K562 (cell line): ENCODE results near the gene KCTD6. TPM values are rescaled to one million over a fixed set of nuclear protein-coding genes. Genes with fewer than 3 reads are reported as not detected.

Source experiments
- ATAC-seq: fragments of 200-7000 bp; cut with Tn5 transposase; 3 replicates; pipeline ENCODE4 v1.9.1; 2020; ENCODE audit warnings: moderate library complexity
- BruUV-seq: library from RNA; stranded (reverse); fragments of 400-500 nt; replicated peaks from 2 replicates; lab custom pipeline; 2021; lab: Mats Ljungman, UMichigan
- CTCF ChIA-PET: fragments of 300-600 bp; formaldehyde crosslinking; extraction: SDS; loops from one replicate; lab custom pipeline; 2021; ENCODE audit warnings: low intra/inter-chr PET ratio; lab: Yijun Ruan, JAX
- POLR2A ChIA-PET: fragments of 300-600, 350-650 bp; sonication (Branson Sonifier 250); formaldehyde crosslinking; extraction: SDS; loops from one replicate; lab custom pipeline; 2021; ENCODE audit warnings: antibody characterized with exemption, inconsistent platforms; lab: Yijun Ruan, JAX
- DNase-seq, 4 experiments: peaks; one replicate each; pipeline versions ENCODE4 v3.0.0 to v3.0.0-alpha.2; 2011 to 2018; ENCODE audit warnings: low spot score in 3 of 4, mixed read lengths in 3 of 4; ENCODE audit errors: extremely low read depth in 1 of 4
- FAIRE-seq: peaks from 2 replicates; lab custom pipeline; 2011; peaks lifted over from hg19 to GRCh38; lab: Jason Lieb, UNC
- H2AFZ ChIP-seq: 2 replicates; pipeline ENCODE4 v1.6.0; 2011; ENCODE audit warnings: low read depth, low read length, control low read depth, inconsistent platforms
- H3K27ac ChIP-seq: fragments of 200-600 bp; 3 replicates; pipeline ENCODE4 v1.8.0; 2011; ENCODE audit warnings: low read depth, mild to moderate bottlenecking, control low read depth, inconsistent platforms, low read length, moderate library complexity, mixed read lengths; ENCODE audit errors: extremely low read depth
- H3K27me3 ChIP-seq, 2 experiments: fragments of 300-600 bp in 1 of 2; 2 replicates in 1 of 2; 3 replicates in 1 of 2; pipeline versions ENCODE4 v1.6.0 to v1.8.0; 2011; ENCODE audit warnings: inconsistent platforms in 2 of 2, low read length in 2 of 2, mild to moderate bottlenecking in 1 of 2, mixed read lengths in 1 of 2, moderate library complexity in 1 of 2; ENCODE audit not compliant: control insufficient read depth in 2 of 2, insufficient read depth in 2 of 2
- H3K36me3 ChIP-seq: fragments of 300-600 bp; 3 replicates; pipeline ENCODE4 v1.8.0; 2011; ENCODE audit warnings: mild to moderate bottlenecking, low read length, inconsistent platforms; ENCODE audit not compliant: control insufficient read depth, insufficient read depth
- H3K4me1 ChIP-seq, 2 experiments: fragments of 200-600 bp in 1 of 2; replicated peaks in 1 of 2; 2 replicates in 1 of 2; 3 replicates in 1 of 2; pipeline versions ENCODE4 v1.5.1 to v1.8.0; 2011; ENCODE audit warnings: inconsistent platforms in 2 of 2, low read length in 2 of 2, mild to moderate bottlenecking in 1 of 2, mixed read lengths in 1 of 2, moderate library complexity in 1 of 2; ENCODE audit not compliant: control insufficient read depth in 2 of 2, insufficient read depth in 2 of 2
- H3K4me2 ChIP-seq: 2 replicates; pipeline ENCODE4 v1.6.1; 2011; ENCODE audit warnings: low read length, control low read depth, inconsistent platforms, mixed read lengths; ENCODE audit not compliant: insufficient read depth
- H3K4me3 ChIP-seq: fragments of 200-600 bp; sonication (generic), shearing (Covaris generic); 2 replicates; pipeline ENCODE4 v1.5.1; 2016; ENCODE audit warnings: control low read depth, inconsistent platforms
- H3K79me2 ChIP-seq: fragments of 200-600 bp; 3 replicates; pipeline ENCODE4 v1.8.0; 2011; ENCODE audit warnings: low read length, inconsistent platforms; ENCODE audit not compliant: control insufficient read depth, insufficient read depth
- H3K9ac ChIP-seq, 2 experiments: 2 replicates each; pipeline versions ENCODE4 v1.6.0 to v1.6.1; 2011; ENCODE audit warnings: low read depth in 2 of 2, low read length in 2 of 2, control low read depth in 1 of 2, inconsistent platforms in 1 of 2, mild to moderate bottlenecking in 1 of 2, mixed read lengths in 1 of 2; ENCODE audit not compliant: insufficient read depth in 1 of 2
- H3K9me1 ChIP-seq: one replicate; pipeline ENCODE4 v1.6.0; 2011; ENCODE audit warnings: inconsistent platforms, mild to moderate bottlenecking, low read length, moderate library complexity; ENCODE audit not compliant: control insufficient read depth, insufficient read depth
- H3K9me3 ChIP-seq: replicated peaks from 2 replicates; pipeline ENCODE4 v1.5.1; 2011; ENCODE audit warnings: low read depth, low read length, inconsistent platforms; ENCODE audit not compliant: control insufficient read depth, insufficient read depth
- H4K20me1 ChIP-seq: replicated peaks from 2 replicates; pipeline ENCODE4 v1.6.1; 2011; ENCODE audit warnings: low read length, inconsistent platforms, mixed read lengths; ENCODE audit not compliant: control insufficient read depth, insufficient read depth
- BHLHE40 ChIP-seq: IDR thresholded peaks from 2 replicates; pipeline ENCODE4 v1.6.1; 2011; ENCODE audit warnings: low read length, improper control_type of control experiment
- E2F4 ChIP-seq: sonication (generic); formaldehyde crosslinking; IDR thresholded peaks from 2 replicates; pipeline ENCODE4 v1.8.0; 2022; ENCODE audit warnings: mild to moderate bottlenecking, low read depth, missing genetic modification reagents
- ETV5 ChIP-seq: sonication (generic); formaldehyde crosslinking; IDR thresholded peaks from 2 replicates; pipeline ENCODE4 v1.4.0; 2020; ENCODE audit warnings: low read depth, mild to moderate bottlenecking, missing genetic modification reagents
- HNRNPH1 ChIP-seq: fragments of 200-400 bp; formaldehyde crosslinking; optimal IDR thresholded peaks from 2 replicates; pipeline ENCODE3; 2017; ENCODE audit warnings: low read depth, mild to moderate bottlenecking, low read length, moderate library complexity
- HNRNPL ChIP-seq: fragments of 200-400 bp; formaldehyde crosslinking; IDR thresholded peaks from 2 replicates; pipeline ENCODE4 v1.6.1; 2017; ENCODE audit warnings: low read depth, mild to moderate bottlenecking, low read length
- MCM2 ChIP-seq: fragments of 450-650 bp; IDR thresholded peaks from 2 replicates; pipeline ENCODE4 v1.6.1; 2017; ENCODE audit warnings: low read depth, mild to moderate bottlenecking
- MEIS2 ChIP-seq: fragments of 450-650 bp; IDR thresholded peaks from 2 replicates; pipeline ENCODE4 v1.6.1; 2014; ENCODE audit warnings: mild to moderate bottlenecking; ENCODE audit not compliant: partially characterized antibody
- PBX2 ChIP-seq, 2 experiments: IDR thresholded peaks in 1 of 2; conservative IDR thresholded peaks in 1 of 2; 2 replicates each; pipeline ENCODE4 v1.6.1; 2016; ENCODE audit warnings: low read depth in 2 of 2, mild to moderate bottlenecking in 1 of 2, missing compliant biosample characterization in 1 of 2, missing genetic modification characterization in 1 of 2, moderate library complexity in 1 of 2
- PKNOX1 ChIP-seq: fragments of 450-650 bp; IDR thresholded peaks from 2 replicates; pipeline ENCODE4 v1.6.1; 2016
- RAD51 ChIP-seq: fragments of 450-650 bp; IDR thresholded peaks from 2 replicates; pipeline ENCODE4 v1.7.1; 2016; ENCODE audit warnings: low read depth, mild to moderate bottlenecking, borderline replicate concordance
- RBM34 ChIP-seq: fragments of 200-400 bp; formaldehyde crosslinking; IDR thresholded peaks from 2 replicates; pipeline ENCODE4 v1.6.1; 2018; ENCODE audit warnings: low read length, borderline replicate concordance; ENCODE audit not compliant: insufficient read depth
- SOX6 ChIP-seq: fragments of 450-650 bp; IDR thresholded peaks from 2 replicates; pipeline ENCODE4 v1.6.1; 2014; ENCODE audit warnings: mild to moderate bottlenecking
- SRSF1 ChIP-seq: fragments of 200-400 bp; formaldehyde crosslinking; IDR thresholded peaks from 2 replicates; pipeline ENCODE4 v1.6.1; 2017; ENCODE audit warnings: mild to moderate bottlenecking, low read depth, low read length, moderate library complexity
- SUPT5H ChIP-seq: fragments of 450-650 bp; IDR thresholded peaks from 2 replicates; pipeline ENCODE4 v1.6.1; 2016
- TAF9B ChIP-seq: fragments of 450-650 bp; IDR thresholded peaks from 2 replicates; pipeline ENCODE4 v1.6.1; 2018; ENCODE audit warnings: mild to moderate bottlenecking; ENCODE audit not compliant: partially characterized antibody
- ZNF184 ChIP-seq: sonication (generic); formaldehyde crosslinking; IDR thresholded peaks from 2 replicates; pipeline ENCODE4 v1.5.0; 2020; ENCODE audit warnings: missing genetic modification reagents
- ZNF253 ChIP-seq: fragments of 250-450 bp; sonication (Bioruptor Pico); conservative IDR thresholded peaks from 2 replicates; pipeline ENCODE4 v1.6.1; 2021; ENCODE audit warnings: mild to moderate bottlenecking
- ZNF282 ChIP-seq: sonication (generic); formaldehyde crosslinking; IDR thresholded peaks from 2 replicates; pipeline ENCODE4 v1.8.1; 2023; ENCODE audit warnings: missing genetic modification reagents
- ZNF431 ChIP-seq: sonication (generic); formaldehyde crosslinking; IDR thresholded peaks from 2 replicates; pipeline ENCODE4 v1.8.0; 2022; ENCODE audit warnings: mild to moderate bottlenecking, missing genetic modification reagents
- ZNF583 ChIP-seq: fragments of 250-450 bp; sonication (Bioruptor Pico); IDR thresholded peaks from 2 replicates; pipeline ENCODE4 v1.4.0; 2020
- ZZZ3 ChIP-seq: fragments of 450-650 bp; IDR thresholded peaks from 2 replicates; pipeline ENCODE4 v1.6.1; 2016; ENCODE audit warnings: antibody characterized with exemption, mild to moderate bottlenecking, moderate library complexity
- WGBS: fragments of 100-300 bp; shearing (Covaris generic); methylation state at CpG from one replicate; pipeline ENCODE4 v1.1.6; 2016; ENCODE audit warnings: low coverage, mixed read lengths; ENCODE audit not compliant: insufficient coverage; ENCODE audit errors: missing lambda C conversion rate; 5-methylcytosine and 5-hydroxymethylcytosine counted together
- in situ Hi-C: fragments of 300-500 bp; cut with MboI; formaldehyde crosslinking; loops from 4 replicates; pipeline ENCODE4 v1.15.0; 2018; ENCODE audit warnings: inconsistent platforms, mixed read lengths
- intact Hi-C: fragments of 100-400 bp; cut with micrococcal nuclease; formaldehyde crosslinking; loops from 2 replicates; pipeline ENCODE4 v1.14.2; 2022
- polyA plus RNA-seq, 8 experiments: library from polyadenylated mRNA; depleted of rRNA in 4 of 8; stranded (reverse) in 5 of 8; unstranded in 3 of 8; fragments of >200 nt; fragmentation: Nextera tagmentation in 2 of 8; fragmentation: Illumina TruSeq in 1 of 8; extraction: Ambion mirVana in 2 of 8; extraction: Trizol in 1 of 8; gene quantifications; 2 replicates each; pipeline versions ENCODE4 v1.2.1 to v1.2.3, GENCODE V29; 2011 to 2014; ENCODE audit warnings: inconsistent platforms in 1 of 8, missing spikeins in 1 of 8
- total RNA-seq, 7 experiments: library from RNA; depleted of rRNA in 6 of 7; stranded (reverse); fragments of >200 nt in 6 of 7; fragmentation: Illumina TruSeq in 2 of 7; extraction: Trizol in 2 of 7; gene quantifications; 2 replicates each; pipeline versions ENCODE4 v1.2.1 to v1.2.3, GENCODE V29; 2011 to 2021; ENCODE audit warnings: low replicate concordance in 1 of 7

KCTD6 gene
- total and polyA plus RNA-seq, 9 of the 15 experiments (the other 6 are each of a cell fraction or from before 2014, with no cell fraction given), result 2.1 to 5.9 (median 4.5) TPM

GRCh38 chr3:58492494-58492905 is 604 bp downstream of the KCTD6 start:
- H3K4me1 ChIP-seq, result peaks cover 16 to 18% of the 10 kb centered on the region in 2 experiments; a peak in 4 of 5 replicates
- TF ChIP-seq SUPT5H (no peak), SRSF1 (no peak), ZNF253 (CRISPR knock-in tag) (no peak), TAF9B (no peak), ZNF583 (CRISPR knock-in tag) (no peak), RAD51 (no peak), SOX6 (no peak), ZZZ3 (no peak), BHLHE40 (peak; percentile 49; the same call in 1 of the 2 replicates), ZNF184 (no peak), RBM34 (no peak), ETV5 (CRISPR knock-in tag) (no peak), HNRNPL (no peak), MCM2 (no peak), E2F4 (no peak), PKNOX1 (0 out of 2 replicates have a peak, but pooled peaks have one; percentile 9), HNRNPH1 (no peak), PBX2 (CRISPR knock-in tag; IDR thresholded peaks at IDR 0.05; ENCODE audit: low read depth) (no peak), PBX2 (tag; conservative IDR thresholded peaks at IDR 0.05; ENCODE audit: low read depth) (peak; percentile 66), MEIS2 (peak; percentile 58), ZNF282 (CRISPR knock-in tag) (no peak), ZNF431 (CRISPR knock-in tag) (no peak)

More at GRCh38 chr3:58492494-58492905, 604 bp downstream of the KCTD6 start:
- intact Hi-C loops (no loop called here), in situ Hi-C loops (no loop called here)
- H3K9ac ChIP-seq, result peak overlapping the region; percentile 53 to 87
- FAIRE-seq (no peak), ATAC-seq (no peak), DNase-seq (no peak)
- peak overlapping the region; percentile 73 for H3K4me3 ChIP-seq
- peak overlapping the region; percentile 33; the same call in 1 of the 3 replicates for H3K27ac ChIP-seq
- H3K36me3 ChIP-seq, result no peaks in the 10 kb centered on the region
- no peaks in the 10 kb centered on the region for H3K27me3 ChIP-seq
- peak overlapping the region; percentile 73 for H2AFZ ChIP-seq
- ChIA-PET POLR2A (interaction anchor here (1.2 to 1.7 kb wide), 2 partner anchors 12 to 186 kb away, joined by 3 to 5 read pairs; partner anchors contain the start of gene HTD2), CTCF (no interaction called here)
- H4K20me1 ChIP-seq, result no peaks in the 10 kb centered on the region
- H3K9me1 ChIP-seq, result no peaks in the 10 kb centered on the region
- no TSS peak for BruUV-seq
- H3K9me3 ChIP-seq, result no peaks in the 10 kb centered on the region
- H3K79me2 ChIP-seq, result peaks cover 17% of the 10 kb centered on the region; the same call in 2 of the 3 replicates
- peak overlapping the region; percentile 82 for H3K4me2 ChIP-seq
- 3% methylated on average over 6 of the region's 15 CpGs for WGBS
